ENCODE results near the gene NEMP2. TPM values are rescaled to one million over a fixed set of nuclear protein-coding genes. Genes with fewer than 3 reads are reported as not detected.
"Not testable (repeated sequence)": the region's sequence is repeated elsewhere in the genome, so short reads cannot be mapped to it uniquely, and the experiment has no call there.

The NEMP2 gene
- total RNA-seq, 1 donor from 2014 or later = 3.5 TPM

DNA sequence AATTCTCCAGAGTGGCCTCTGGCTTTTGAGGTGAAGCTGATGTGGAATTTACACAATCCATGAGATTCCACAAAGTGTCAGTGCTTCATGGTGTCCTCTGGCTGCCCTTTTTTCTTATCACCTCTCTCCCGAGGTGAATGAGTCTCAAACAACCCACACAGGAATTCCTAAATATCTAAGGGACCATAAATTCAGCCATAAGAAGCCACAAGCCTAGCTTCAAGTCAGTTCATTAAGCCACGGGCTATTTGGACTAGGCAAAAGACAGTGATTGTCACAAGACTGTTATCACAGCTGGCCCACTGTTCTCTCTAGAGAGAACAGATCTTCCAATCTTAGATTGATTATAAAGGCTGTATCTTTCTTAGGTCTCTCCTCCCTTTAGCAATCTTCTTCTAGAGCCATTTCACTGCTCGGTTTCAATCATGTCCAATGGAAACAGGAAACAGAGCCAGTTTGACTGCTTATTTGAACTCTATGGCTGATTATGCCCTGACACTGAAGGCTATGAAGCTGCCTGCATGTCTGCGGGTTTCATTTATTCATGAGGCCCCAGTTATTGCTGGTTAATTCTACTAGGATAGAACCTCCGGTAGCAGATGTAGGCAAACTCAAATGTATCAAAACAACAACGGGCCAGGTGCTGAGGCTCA lies 4.1 kb downstream of the NEMP2 start:
- intact Hi-C loops (cut with DNase I) = loop anchor here (5.0 kb wide), 1 partner anchor 52 kb away; no protein-coding TSS in a partner anchor
- DNase-seq (ENCODE audit: missing footprints) (no peak), ATAC-seq (no peak)

DNA sequence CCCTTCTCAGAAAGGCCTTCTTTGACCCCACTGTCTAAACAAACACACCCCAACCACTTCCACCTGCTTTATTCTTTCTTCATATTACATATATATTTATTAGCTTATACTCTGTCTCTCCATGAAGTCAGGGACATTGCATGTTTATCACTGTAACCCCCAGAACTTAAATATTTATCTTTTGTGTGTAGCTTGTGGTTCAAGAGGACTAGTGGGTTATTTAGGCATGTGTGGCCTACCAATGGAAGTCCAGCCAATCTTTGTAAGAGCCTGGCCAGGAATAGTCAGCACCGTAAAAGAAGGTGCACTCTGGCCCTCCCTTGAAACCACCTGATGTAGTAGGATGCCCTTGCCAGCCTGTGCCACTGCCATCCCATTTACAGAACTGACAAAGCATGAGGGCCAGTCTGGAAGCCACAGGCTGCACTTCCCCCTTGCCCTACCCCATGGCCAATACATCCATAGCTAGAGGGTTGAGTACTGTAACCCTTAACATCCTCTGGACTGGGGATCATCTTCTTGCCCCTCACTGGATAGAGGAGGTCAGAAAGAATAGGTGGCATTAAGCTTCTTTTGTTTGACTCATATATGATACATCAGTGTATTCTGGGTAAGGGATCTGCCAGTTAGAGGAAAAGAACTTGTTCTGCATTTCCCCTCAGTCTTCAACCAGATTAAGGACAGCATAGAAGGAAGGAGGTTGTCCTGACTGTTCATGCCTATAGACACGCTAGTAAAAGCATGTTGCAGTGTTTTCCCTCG lies 4.9 kb downstream of the NEMP2 start:
- no peak for ATAC-seq
- DNase-seq (ENCODE audit: missing footprints) = no peak
- intact Hi-C loops (cut with DNase I) = loop anchor here (5.0 to 10.0 kb wide), 2 partner anchors 53 to 275 kb away; no protein-coding TSS in a partner anchor

DNA sequence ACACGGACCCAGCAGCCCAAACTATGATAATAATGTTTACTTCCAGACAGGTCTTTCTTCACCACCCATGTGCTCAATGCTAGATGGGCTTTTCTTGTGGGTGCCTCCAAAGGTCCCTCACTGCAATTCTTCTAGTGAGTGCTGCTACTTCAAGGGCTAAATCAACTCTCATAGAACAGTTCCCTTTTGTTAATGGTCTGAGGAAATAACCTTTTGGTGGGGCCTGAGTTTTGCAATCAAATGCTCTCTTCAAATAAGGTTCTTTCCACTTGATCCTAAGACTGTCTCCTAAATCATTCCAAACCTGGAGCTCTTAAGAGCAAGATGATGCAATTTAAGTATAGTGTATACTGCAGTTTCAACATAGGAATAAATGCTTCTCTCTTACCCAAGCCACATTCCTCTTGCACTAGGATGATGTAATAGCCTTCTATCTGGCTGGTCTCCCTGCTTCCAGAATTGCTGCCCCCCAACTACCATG lies 6.0 kb downstream of the NEMP2 start:
- no peak for ATAC-seq
- intact Hi-C loops (cut with DNase I) = loop anchor here (10.0 kb wide), 1 partner anchor 276 kb away; no protein-coding TSS in a partner anchor
- no peak for DNase-seq (ENCODE audit: missing footprints)

DNA sequence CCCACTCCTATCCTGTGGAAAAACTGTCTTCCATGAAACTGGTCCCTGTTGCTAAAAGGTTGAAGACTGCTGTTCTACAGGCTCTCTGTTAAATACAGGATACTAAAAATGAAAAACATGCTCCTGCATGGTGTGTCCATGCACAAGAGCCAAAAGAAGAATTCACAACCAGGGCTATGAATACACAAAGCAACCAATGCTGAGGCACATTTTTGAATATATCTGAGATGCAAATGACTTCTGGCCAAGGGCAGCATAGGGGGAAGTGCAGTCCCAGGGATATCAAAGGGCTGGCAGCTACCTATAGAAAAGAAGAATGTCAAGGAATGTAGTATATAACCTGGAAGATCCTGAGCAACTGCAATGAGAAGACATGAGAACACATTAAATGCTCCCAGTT lies 6.6 kb downstream of the NEMP2 start:
- ATAC-seq = no peak
- DNase-seq (ENCODE audit: missing footprints) = no peak
- intact Hi-C loops (cut with DNase I) = loop anchor here (10.0 kb wide), 1 partner anchor 277 kb away; no protein-coding TSS in a partner anchor

GRCh38 chr2:190527214-190527613 lies 7.3 kb downstream of the NEMP2 start:
- intact Hi-C loops (cut with DNase I) = loop anchor here (10.0 kb wide), 1 partner anchor 278 kb away; no protein-coding TSS in a partner anchor
- ATAC-seq = no peak
- DNase-seq (ENCODE audit: missing footprints) = no peak

GRCh38 chr2:190526105-190526750 lies 8.3 kb downstream of the NEMP2 start:
- intact Hi-C loops (cut with DNase I) = loop anchor here (10.0 kb wide), 1 partner anchor 279 kb away; no protein-coding TSS in a partner anchor
- ATAC-seq = no peak
- DNase-seq (ENCODE audit: missing footprints) = no peak

- DNase-seq (ENCODE audit: missing footprints) (no peak), ATAC-seq (no peak)
- intact Hi-C loops (cut with DNase I) = loop anchor here (10.0 kb wide), 1 partner anchor 280 kb away; no protein-coding TSS in a partner anchor
Observed at GRCh38 chr2:190524928-190525327, 9.6 kb downstream of the NEMP2 start.

DNA sequence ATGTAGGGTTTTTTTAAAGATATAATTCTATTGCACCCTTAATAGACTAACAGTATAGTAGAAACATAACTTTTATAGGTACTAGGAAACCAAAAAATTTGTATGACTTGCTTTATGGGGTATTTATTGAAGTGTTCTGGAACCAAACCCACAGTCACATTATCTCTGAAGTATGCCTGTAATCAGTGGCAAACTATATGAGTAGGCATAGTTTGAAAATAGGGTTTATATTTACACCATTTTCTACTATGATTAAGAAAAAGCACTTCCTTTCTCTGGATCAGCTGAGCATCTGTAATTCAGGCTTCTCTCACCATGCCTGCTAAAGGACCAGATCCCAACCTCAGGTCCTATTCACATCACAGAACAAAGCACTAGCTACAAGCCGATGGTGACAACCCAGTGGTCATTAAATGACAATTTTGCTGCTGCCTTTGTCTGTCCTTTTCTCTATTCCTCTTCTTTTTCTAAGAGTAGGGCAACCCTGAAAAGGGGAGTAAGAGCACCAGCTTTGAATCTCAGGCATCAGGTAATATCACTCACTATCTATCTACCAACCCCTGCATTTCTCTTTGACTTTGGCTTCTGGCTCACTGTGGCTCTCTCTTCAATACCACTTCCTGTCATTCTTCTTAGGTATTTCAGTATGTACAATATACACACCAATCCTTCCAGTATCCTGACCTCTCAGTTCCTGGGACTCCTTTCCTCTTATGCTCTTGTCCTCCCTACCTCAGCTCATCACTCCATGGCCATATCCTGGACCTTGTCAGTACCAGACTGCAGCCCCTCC lies 14.4 kb downstream of the NEMP2 start:
- intact Hi-C loops (cut with DNase I) = loop anchor here (10.0 kb wide), 2 partner anchors 285 to 435 kb away; no protein-coding TSS in a partner anchor
- DNase-seq (ENCODE audit: missing footprints) = no peak
- no peak for ATAC-seq

DNA sequence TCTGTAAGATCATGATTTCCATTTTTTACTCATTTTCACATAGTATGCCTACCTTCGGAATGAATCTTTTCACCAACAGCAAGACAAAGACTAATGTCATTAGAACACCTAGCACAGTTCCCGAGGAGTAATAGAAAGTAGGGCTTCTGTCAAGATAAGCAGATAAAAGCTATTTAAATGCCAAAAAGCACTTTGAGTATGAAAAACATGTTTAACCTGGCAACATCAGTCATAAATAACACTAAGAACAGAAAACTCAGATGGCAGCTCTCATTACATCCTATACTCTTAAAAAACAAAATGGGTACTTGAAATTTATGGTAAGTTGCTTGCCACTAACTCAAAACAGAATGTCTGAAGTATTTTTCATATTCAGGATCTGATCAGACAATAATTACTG lies 17.1 kb downstream of the NEMP2 start:
- no peak for DNase-seq (ENCODE audit: missing footprints)
- no peak for ATAC-seq
- intact Hi-C loops (cut with DNase I) = loop anchor here (10.0 kb wide), 1 partner anchor 433 kb away; no protein-coding TSS in a partner anchor

GRCh38 chr2:190515687-190516086 lies 18.8 kb downstream of the NEMP2 start:
- intact Hi-C loops (cut with DNase I) = loop anchor here (10.0 kb wide), 1 partner anchor 431 kb away; no protein-coding TSS in a partner anchor
- no peak for ATAC-seq

DNA sequence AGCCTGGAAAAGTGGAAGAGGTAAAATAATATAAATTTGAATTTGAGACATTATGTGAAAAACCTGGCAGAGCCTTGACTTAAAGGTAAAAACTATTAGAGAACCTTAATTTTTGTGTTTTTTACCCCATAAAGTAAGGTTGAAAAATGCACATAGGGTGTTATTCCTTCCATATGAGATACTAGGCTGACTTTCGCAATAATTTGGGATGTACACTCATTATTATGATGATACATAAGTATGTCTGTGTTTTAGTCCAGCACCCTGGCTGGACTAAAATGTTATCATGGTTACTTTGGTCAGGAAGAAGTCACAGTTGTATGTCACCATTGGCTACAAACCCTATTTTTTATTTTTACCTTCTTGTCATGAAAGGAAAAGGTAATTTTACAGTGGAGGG lies 19.8 kb downstream of the NEMP2 start:
- no peak for ATAC-seq
- DNase-seq (ENCODE audit: missing footprints) = no peak
- intact Hi-C loops (cut with DNase I) = loop anchor here (10.0 kb wide), 1 partner anchor 430 kb away; no protein-coding TSS in a partner anchor

More at GRCh38 chr2:190515687-190516086, 18.8 kb downstream of the NEMP2 start:
- DNase-seq (ENCODE audit: missing footprints) = no peak

DNA sequence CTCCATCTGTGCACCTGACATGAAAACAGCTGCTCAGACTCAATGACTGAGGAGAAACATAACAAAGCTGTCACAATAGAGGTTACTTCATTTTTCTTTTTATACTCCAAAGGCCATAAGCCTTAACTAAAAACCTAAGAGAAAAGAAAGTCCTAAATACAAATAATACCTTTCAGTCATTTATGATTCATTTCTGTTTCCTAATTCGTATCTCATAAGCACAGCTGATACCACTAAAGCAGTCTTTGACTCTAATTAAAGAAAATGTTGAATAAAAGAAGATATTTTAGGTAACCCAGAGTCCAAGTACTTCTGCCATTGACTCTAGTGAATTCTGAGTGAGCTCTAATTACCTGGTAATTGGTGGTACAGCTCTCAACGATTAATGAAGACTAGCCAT lies 20.6 kb downstream of the NEMP2 start:
- ATAC-seq = no peak
- intact Hi-C loops (cut with DNase I) = loop anchor here (10.0 kb wide), 1 partner anchor 429 kb away; no protein-coding TSS in a partner anchor
- no peak for DNase-seq (ENCODE audit: missing footprints)

GRCh38 chr2:190512539-190513095 lies 21.9 kb downstream of the NEMP2 start:
- ATAC-seq (no peak), DNase-seq (ENCODE audit: missing footprints) (no peak)
- intact Hi-C loops (cut with DNase I) = loop anchor here (10.0 kb wide), 1 partner anchor 428 kb away; no protein-coding TSS in a partner anchor

DNA sequence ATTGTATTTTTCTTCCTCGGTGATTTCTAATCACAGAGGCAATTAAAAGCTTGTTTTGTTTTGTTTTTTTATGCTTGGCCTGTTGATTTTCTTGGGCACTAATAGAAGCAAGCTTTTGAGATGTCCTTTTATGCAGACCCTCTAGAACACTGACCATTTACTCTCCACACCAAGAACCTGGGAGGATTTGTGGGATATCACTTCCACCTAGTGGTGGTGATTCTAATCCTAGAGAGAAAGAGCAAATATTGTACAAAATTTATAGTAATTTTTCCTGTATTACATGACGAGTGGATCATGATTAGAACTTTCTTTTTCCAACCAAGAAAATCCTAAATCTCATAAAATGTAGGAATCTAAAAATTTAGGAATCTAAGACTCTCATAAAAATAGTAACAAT lies 23.4 kb downstream of the NEMP2 start:
- ATAC-seq (no peak), DNase-seq (ENCODE audit: missing footprints) (no peak)
- intact Hi-C loops (cut with DNase I) = loop anchor here (2.0 to 10.0 kb wide), 2 partner anchors 128 to 426 kb away; no protein-coding TSS in a partner anchor

DNA sequence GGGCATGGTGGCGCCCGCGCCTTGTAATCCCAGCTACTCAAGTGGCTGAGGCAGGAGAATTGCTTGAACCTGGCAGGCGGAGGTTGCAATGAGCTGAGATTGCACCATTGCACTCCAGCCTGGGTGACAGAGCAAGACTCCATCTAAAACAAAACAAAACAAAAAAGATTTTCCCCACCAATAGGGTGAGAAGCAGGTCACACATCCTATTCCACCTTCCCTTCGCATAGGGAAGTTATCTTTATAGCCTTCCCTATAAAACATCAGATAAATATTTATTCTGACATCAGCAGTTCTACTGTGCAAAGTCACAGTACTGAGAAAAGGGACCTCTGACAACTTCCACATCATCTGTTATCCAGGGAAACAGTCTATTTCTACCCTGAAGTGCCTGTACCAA lies 24.6 kb downstream of the NEMP2 start:
- DNase-seq (ENCODE audit: missing footprints); ATAC-seq: not testable (repeated sequence)
- intact Hi-C loops (cut with DNase I) = loop anchor here (2.0 to 10.0 kb wide), 3 partner anchors 103 to 425 kb away; partner anchors contain the start of gene MFSD6

GRCh38 chr2:190507135-190507534 lies 27.4 kb downstream of the NEMP2 start:
- DNase-seq (ENCODE audit: missing footprints) = no peak
- intact Hi-C loops (cut with DNase I) = loop anchor here (5.0 kb wide), 1 partner anchor 100 kb away; the partner anchor contains the start of gene MFSD6
- ATAC-seq = no peak

GRCh38 chr2:190506666-190507065 lies 27.9 kb downstream of the NEMP2 start:
- DNase-seq (ENCODE audit: missing footprints) = no peak
- no peak for ATAC-seq
- intact Hi-C loops (cut with DNase I) = loop anchor here (5.0 kb wide), 1 partner anchor 99 kb away; the partner anchor contains the start of gene MFSD6
